GM23338 (cell line): Measurements from ENCODE around the gene FRAT2. TPM values are rescaled to one million over a fixed set of nuclear protein-coding genes. Genes with fewer than 3 reads are reported as not detected.

ENCODE experiments used
- ATAC-seq: fragments of 200-7000 bp; cut with Tn5 transposase; 3 replicates; pipeline ENCODE4 v1.9.1; 2020
- DNase-seq: peaks from one replicate; pipeline ENCODE4 v3.0.0-alpha.2; 2015; ENCODE audit warnings: low spot score
- H2AFZ ChIP-seq: fragments of 200-600 bp; sonication (generic); 2 replicates; pipeline ENCODE4 v1.8.0; 2016; ENCODE audit warnings: antibody characterized with exemption, mild to moderate bottlenecking, moderate library complexity
- H3F3A ChIP-seq: fragments of 200-600 bp; sonication (generic); replicated peaks from 2 replicates; pipeline ENCODE4 v1.8.0; 2017; ENCODE audit warnings: antibody characterized with exemption, mixed run types, low read depth
- H3K27ac ChIP-seq: fragments of 200-600 bp; sonication (generic); 2 replicates; pipeline ENCODE4 v1.6.1; 2016; ENCODE audit warnings: low read depth
- H3K27me3 ChIP-seq: fragments of 200-600 bp; sonication (generic); 2 replicates; pipeline ENCODE4 v1.8.0; 2016; ENCODE audit warnings: mild to moderate bottlenecking, mixed run types, moderate library complexity; ENCODE audit not compliant: insufficient read depth
- H3K36me3 ChIP-seq: fragments of 200-600 bp; sonication (generic); 2 replicates; pipeline ENCODE4 v1.8.0; 2016; ENCODE audit warnings: mild to moderate bottlenecking; ENCODE audit not compliant: insufficient read depth
- H3K4me1 ChIP-seq: fragments of 200-600 bp; sonication (generic); 2 replicates; pipeline ENCODE4 v1.8.0; 2016; ENCODE audit warnings: mild to moderate bottlenecking, moderate library complexity; ENCODE audit not compliant: insufficient read depth
- H3K4me2 ChIP-seq: fragments of 200-600 bp; sonication (generic); 2 replicates; pipeline ENCODE4 v1.7.1; 2017; ENCODE audit warnings: mixed run types
- H3K4me3 ChIP-seq: fragments of 200-600 bp; sonication (generic); 2 replicates; pipeline ENCODE4 v1.6.1; 2016; ENCODE audit warnings: mixed run types
- H3K79me2 ChIP-seq: fragments of 200-600 bp; sonication (generic); replicated peaks from 2 replicates; pipeline ENCODE4 v1.8.0; 2017; ENCODE audit warnings: mild to moderate bottlenecking; ENCODE audit not compliant: insufficient read depth
- H3K9me2 ChIP-seq: fragments of 200-600 bp; sonication (generic); 2 replicates; pipeline ENCODE4 v1.8.0; 2017; ENCODE audit not compliant: insufficient read depth
- H4K20me1 ChIP-seq: fragments of 200-600 bp; sonication (generic); replicated peaks from 2 replicates; pipeline ENCODE4 v1.8.0; 2017; ENCODE audit warnings: mild to moderate bottlenecking; ENCODE audit not compliant: insufficient read depth
- H3K27ac Mint-ChIP-seq: 2 replicates; pipeline ENCODE4 v1.8.0; 2020; ENCODE audit warnings: inconsistent platforms, mild to moderate bottlenecking, moderate library complexity, mixed read lengths
- H3K27me3 Mint-ChIP-seq: 3 replicates; pipeline ENCODE4 v1.8.0; 2022; ENCODE audit warnings: low read depth, mild to moderate bottlenecking, moderate library complexity, mixed read lengths, inconsistent platforms; ENCODE audit not compliant: insufficient read depth, poor library complexity
- H3K36me3 Mint-ChIP-seq: 3 replicates; pipeline ENCODE4 v1.8.0; 2021; ENCODE audit warnings: low read depth, mild to moderate bottlenecking, inconsistent platforms, moderate library complexity, mixed read lengths
- H3K4me1 Mint-ChIP-seq: 3 replicates; pipeline ENCODE4 v1.8.0; 2020; ENCODE audit warnings: mild to moderate bottlenecking, inconsistent platforms, mixed read lengths
- H3K4me3 Mint-ChIP-seq: 3 replicates; pipeline ENCODE4 v1.8.0; 2021; ENCODE audit warnings: moderate library complexity, mild to moderate bottlenecking, inconsistent platforms, mixed read lengths
- H3K9me3 Mint-ChIP-seq: 3 replicates; pipeline ENCODE4 v1.8.0; 2020; ENCODE audit warnings: moderate library complexity, mild to moderate bottlenecking, inconsistent platforms, mixed read lengths
- CREB1 ChIP-seq: fragments of 250-450 bp; sonication (Bioruptor Pico); IDR thresholded peaks from 2 replicates; pipeline ENCODE4 v1.5.0; 2020; ENCODE audit warnings: low read depth, mild to moderate bottlenecking, moderate library complexity
- EZH2 ChIP-seq: fragments of 200-600 bp; sonication (generic); IDR thresholded peaks from one replicate; pipeline ENCODE4 v1.8.0; 2017; ENCODE audit warnings: antibody characterized with exemption, mild to moderate bottlenecking, low read depth; ENCODE audit not compliant: unreplicated experiment
- EZH2phosphoT487 ChIP-seq: fragments of 200-600 bp; sonication (generic); IDR thresholded peaks from one replicate; pipeline ENCODE4 v1.8.1; 2018; ENCODE audit warnings: antibody characterized with exemption; ENCODE audit not compliant: unreplicated experiment
- POLR2AphosphoS5 ChIP-seq: IDR thresholded peaks from 2 replicates; pipeline ENCODE4 v1.6.1; 2016; ENCODE audit warnings: antibody characterized with exemption, low read depth
- ZNF114 ChIP-seq: fragments of 250-450 bp; sonication (Bioruptor Pico); IDR thresholded peaks from 2 replicates; pipeline ENCODE4 v1.5.0; 2020; ENCODE audit warnings: mild to moderate bottlenecking, moderate library complexity
- polyA plus RNA-seq: library from polyadenylated mRNA; unstranded; fragments of >200 nt; fragmentation: Nextera tagmentation; extraction: Ambion mirVana; gene quantifications from 2 replicates; pipeline ENCODE4 v1.2.1, GENCODE V29; 2016
- total RNA-seq: library from RNA; depleted of rRNA; stranded (reverse); fragments of >200 nt; shearing (Covaris generic); gene quantifications from 2 replicates; pipeline ENCODE4 v1.2.3, GENCODE V29; 2014
- TF ChIP-seq, protein P1 (sequence below): IDR thresholded peaks from 2 replicates; pipeline ENCODE4 v1.6.1; 2016; ENCODE audit warnings: antibody characterized with exemption
- TF ChIP-seq, protein P2 (sequence below), 2 experiments: fragments of 200-600 bp in 1 of 2; sonication (generic) in 1 of 2; conservative IDR thresholded peaks; 2 replicates each; pipeline versions ENCODE4 v1.5.1 to v1.6.1; 2016 to 2017; ENCODE audit warnings: antibody characterized with exemption in 2 of 2, low read depth in 2 of 2, mild to moderate bottlenecking in 2 of 2, moderate library complexity in 1 of 2

FRAT2 gene
- total and polyA plus RNA-seq, 2 experiments from 2014 or later: 24.5 to 109 TPM

DNA sequence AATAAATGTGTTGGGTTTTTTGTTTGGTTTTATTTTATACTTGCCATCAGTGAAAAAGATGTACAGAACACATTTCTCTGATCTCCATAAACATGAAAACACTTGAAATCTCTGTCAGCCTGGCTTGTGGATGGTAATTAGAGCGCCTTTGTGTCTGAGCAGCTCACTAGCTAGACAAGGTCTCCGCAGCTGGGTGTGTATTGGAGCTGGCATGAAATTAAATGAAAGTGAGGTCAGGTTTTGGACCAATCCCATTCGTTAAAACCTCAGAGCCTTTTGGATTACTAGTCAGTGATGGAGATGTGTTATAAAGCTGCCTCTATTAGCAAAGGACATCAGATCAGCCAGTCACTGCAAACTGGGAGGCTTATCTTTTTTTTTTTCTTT is 12.7 kb downstream of the FRAT2 start:
- H3K79me2 ChIP-seq: no peaks in the 10 kb centered on the region
- H4K20me1 ChIP-seq: no peaks in the 10 kb centered on the region; the same call in 1 of the 2 replicates
- DNase-seq: peak; percentile 62
- H3K27ac ChIP-seq: no peak overlapping the region
- H3K4me3 ChIP-seq: peak overlapping the region; percentile 86
- Mint-ChIP-seq H3K27me3 (peaks cover 44% of the 10 kb centered on the region), H3K27ac (no peak overlapping the region), H3K36me3 (no peaks in the 10 kb centered on the region), H3K9me3 (no peaks in the 10 kb centered on the region), H3K4me1 (peaks cover 31% of the 10 kb centered on the region), H3K4me3 (peak overlapping the region; percentile 78)
- H3F3A ChIP-seq: peaks cover 17% of the 10 kb centered on the region
- H3K4me2 ChIP-seq: peak overlapping the region; percentile 96
- H3K4me1 ChIP-seq: peaks cover 29% of the 10 kb centered on the region
- H3K27me3 ChIP-seq: peaks cover 28% of the 10 kb centered on the region
- no peak overlapping the region for H2AFZ ChIP-seq
- no peaks in the 10 kb centered on the region for H3K36me3 ChIP-seq
- no peak for TF ChIP-seq EZH2
- no peak for TF ChIP-seq ZNF114 (CRISPR knock-in tag)
- no peaks in the 10 kb centered on the region for H3K9me2 ChIP-seq
- ATAC-seq: no peak

DNA sequence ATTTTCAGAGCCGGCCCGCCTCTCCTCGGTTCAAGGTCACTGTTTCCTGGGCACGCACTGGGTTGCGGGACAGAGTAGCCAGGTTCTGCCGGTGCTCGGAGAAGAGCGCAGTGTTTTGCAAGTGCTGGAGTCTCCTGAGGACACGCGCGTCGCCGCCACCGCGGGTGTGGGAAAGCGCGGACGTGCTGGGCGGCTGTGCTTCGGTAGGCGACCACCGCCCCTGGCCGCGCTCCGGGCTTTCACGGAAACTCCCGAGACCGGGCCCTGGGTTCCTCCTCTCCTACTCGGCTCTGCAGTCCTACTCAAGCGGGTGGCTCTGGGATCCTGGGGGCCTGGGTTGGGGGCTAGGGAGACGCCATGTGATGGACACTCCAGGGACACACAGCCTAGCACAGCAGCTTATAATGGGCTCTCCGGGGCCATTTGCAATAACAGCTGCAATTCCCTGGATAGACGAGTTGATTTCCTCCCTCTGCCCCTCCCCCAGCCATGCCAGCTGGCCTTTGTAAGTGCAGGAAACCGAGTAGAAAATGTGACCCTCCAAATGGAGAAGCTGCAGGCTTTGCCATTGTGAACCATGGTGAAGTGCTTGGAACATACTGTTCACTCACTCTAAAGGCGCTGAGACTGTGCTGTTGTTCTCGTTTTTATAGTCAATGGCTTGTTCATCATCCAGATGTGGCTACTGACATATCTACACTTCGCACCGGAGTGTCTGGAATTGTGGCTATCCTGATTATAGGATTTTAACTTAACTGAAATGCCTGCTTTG is 13.3 kb downstream of the FRAT2 start:
- H3K9me3 Mint-ChIP-seq: no peaks in the 10 kb centered on the region
- H3K79me2 ChIP-seq: no peaks in the 10 kb centered on the region
- H3K4me3 Mint-ChIP-seq: peak overlapping the region; percentile 78
- H3K4me2 ChIP-seq: peak overlapping the region; percentile 96
- no peaks in the 10 kb centered on the region for H3K36me3 Mint-ChIP-seq
- H3K36me3 ChIP-seq: no peaks in the 10 kb centered on the region
- H3K9me2 ChIP-seq: no peaks in the 10 kb centered on the region
- peak overlapping the region; percentile 86 for H3K4me3 ChIP-seq
- DNase-seq (peak; percentile 79), ATAC-seq (peak; percentile 8)
- peaks cover 11% of the 10 kb centered on the region for H3F3A ChIP-seq
- H3K27me3 Mint-ChIP-seq: peaks cover 44% of the 10 kb centered on the region
- no peak overlapping the region for H3K27ac ChIP-seq
- peak; percentile 5; the same call in 1 of the 2 replicates for TF ChIP-seq POLR2AphosphoS5
- TF ChIP-seq, protein P1, sequence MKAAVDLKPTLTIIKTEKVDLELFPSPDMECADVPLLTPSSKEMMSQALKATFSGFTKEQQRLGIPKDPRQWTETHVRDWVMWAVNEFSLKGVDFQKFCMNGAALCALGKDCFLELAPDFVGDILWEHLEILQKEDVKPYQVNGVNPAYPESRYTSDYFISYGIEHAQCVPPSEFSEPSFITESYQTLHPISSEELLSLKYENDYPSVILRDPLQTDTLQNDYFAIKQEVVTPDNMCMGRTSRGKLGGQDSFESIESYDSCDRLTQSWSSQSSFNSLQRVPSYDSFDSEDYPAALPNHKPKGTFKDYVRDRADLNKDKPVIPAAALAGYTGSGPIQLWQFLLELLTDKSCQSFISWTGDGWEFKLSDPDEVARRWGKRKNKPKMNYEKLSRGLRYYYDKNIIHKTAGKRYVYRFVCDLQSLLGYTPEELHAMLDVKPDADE: no peak
- H3K4me1 Mint-ChIP-seq: peaks cover 31% of the 10 kb centered on the region
- H3K27me3 ChIP-seq: peaks cover 28% of the 10 kb centered on the region
- H3K4me1 ChIP-seq: peaks cover 28% of the 10 kb centered on the region
- H3K27ac Mint-ChIP-seq: no peak overlapping the region
- H4K20me1 ChIP-seq: no peaks in the 10 kb centered on the region; the same call in 1 of the 2 replicates
- H2AFZ ChIP-seq: no peak overlapping the region

DNA sequence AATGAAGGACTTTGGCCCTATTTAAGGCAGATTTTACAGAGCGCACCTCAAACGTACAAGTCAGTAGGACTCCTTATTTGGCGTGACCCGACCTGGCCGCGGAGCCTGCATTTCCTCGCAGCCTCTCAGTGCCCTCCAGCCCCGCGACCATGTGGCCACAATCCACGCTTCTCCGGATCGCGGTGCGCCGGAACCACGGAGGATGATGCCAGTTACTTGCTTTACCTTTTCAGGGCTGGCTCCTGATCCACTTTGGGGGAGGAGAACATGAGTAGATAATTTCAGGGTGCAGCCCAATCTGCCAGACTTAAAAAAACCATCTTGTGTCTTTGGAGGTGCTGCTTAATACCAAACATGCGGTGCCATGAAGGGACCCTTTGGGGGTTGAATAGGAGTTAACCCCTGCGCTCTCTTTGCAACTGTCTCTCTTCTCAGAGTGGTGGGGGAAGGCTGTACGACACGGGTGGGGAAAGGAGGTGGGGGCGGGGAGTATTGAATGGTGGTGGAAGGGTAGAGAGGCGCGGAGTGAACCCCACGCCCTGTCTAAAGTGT is 14.0 kb downstream of the FRAT2 start:
- H3K27me3 Mint-ChIP-seq: peaks cover 44% of the 10 kb centered on the region
- Histone ChIP-seq H3K9me2 (no peaks in the 10 kb centered on the region), H4K20me1 (no peaks in the 10 kb centered on the region), H3K27ac (no peak overlapping the region), H3K4me1 (peaks cover 22% of the 10 kb centered on the region), H3K36me3 (no peaks in the 10 kb centered on the region), H3K79me2 (no peaks in the 10 kb centered on the region), H3K27me3 (peaks cover 28% of the 10 kb centered on the region), H3K4me3 (peak overlapping the region; percentile 86), H3F3A (peaks cover 9% of the 10 kb centered on the region), H3K4me2 (peak overlapping the region; percentile 96), H2AFZ (peak overlapping the region; percentile 74; the same call in 1 of the 2 replicates)
- DNase-seq (peak; percentile 32), ATAC-seq (peak; percentile 2)
- H3K4me1 Mint-ChIP-seq: peaks cover 25% of the 10 kb centered on the region
- no peaks in the 10 kb centered on the region for H3K9me3 Mint-ChIP-seq
- H3K36me3 Mint-ChIP-seq: no peaks in the 10 kb centered on the region
- H3K27ac Mint-ChIP-seq: no peak overlapping the region
- H3K4me3 Mint-ChIP-seq: peak overlapping the region; percentile 78
- TF ChIP-seq EZH2phosphoT487: no peak
- TF ChIP-seq, protein P2, sequence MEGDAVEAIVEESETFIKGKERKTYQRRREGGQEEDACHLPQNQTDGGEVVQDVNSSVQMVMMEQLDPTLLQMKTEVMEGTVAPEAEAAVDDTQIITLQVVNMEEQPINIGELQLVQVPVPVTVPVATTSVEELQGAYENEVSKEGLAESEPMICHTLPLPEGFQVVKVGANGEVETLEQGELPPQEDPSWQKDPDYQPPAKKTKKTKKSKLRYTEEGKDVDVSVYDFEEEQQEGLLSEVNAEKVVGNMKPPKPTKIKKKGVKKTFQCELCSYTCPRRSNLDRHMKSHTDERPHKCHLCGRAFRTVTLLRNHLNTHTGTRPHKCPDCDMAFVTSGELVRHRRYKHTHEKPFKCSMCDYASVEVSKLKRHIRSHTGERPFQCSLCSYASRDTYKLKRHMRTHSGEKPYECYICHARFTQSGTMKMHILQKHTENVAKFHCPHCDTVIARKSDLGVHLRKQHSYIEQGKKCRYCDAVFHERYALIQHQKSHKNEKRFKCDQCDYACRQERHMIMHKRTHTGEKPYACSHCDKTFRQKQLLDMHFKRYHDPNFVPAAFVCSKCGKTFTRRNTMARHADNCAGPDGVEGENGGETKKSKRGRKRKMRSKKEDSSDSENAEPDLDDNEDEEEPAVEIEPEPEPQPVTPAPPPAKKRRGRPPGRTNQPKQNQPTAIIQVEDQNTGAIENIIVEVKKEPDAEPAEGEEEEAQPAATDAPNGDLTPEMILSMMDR (conservative IDR thresholded peaks at IDR 0.05; ENCODE audit: low read depth in 2 of 2): no peak
- TF ChIP-seq, protein P1: no peak
- no peak for TF ChIP-seq POLR2AphosphoS5
- no peak for TF ChIP-seq CREB1 (CRISPR knock-in tag)
